HepG2 (cell line): Measurements from ENCODE around the gene NFIC. TPM values are rescaled to one million over a fixed set of nuclear protein-coding genes. Genes with fewer than 3 reads are reported as not detected.

ENCODE experiments used
- ATAC-seq: fragments of 200-7000 bp; cut with Tn5 transposase; 3 replicates; pipeline ENCODE4 v1.9.1; 2020; ENCODE audit warnings: mild to moderate bottlenecking, moderate library complexity
- BruUV-seq: library from RNA; stranded (reverse); fragments of 400-500 nt; replicated peaks from 2 replicates; lab custom pipeline; 2021; lab: Mats Ljungman, UMichigan
- CTCF ChIA-PET: fragments of 300-600 bp; formaldehyde crosslinking; extraction: SDS; loops from one replicate; lab custom pipeline; 2021; ENCODE audit warnings: low total read pairs, inconsistent platforms, low intra/inter-chr PET ratio; lab: Yijun Ruan, JAX
- POLR2A ChIA-PET: fragments of 350-600 bp; sonication (Branson Sonifier 250); formaldehyde crosslinking; loops from one replicate; lab custom pipeline; 2020; ENCODE audit warnings: antibody characterized with exemption, inconsistent platforms; lab: Yijun Ruan, JAX
- DNase-seq: peaks from one replicate; pipeline ENCODE4 v3.0.0-alpha.2; 2015; ENCODE audit warnings: low spot score
- FAIRE-seq: peaks from 3 replicates; lab custom pipeline; 2011; peaks lifted over from hg19 to GRCh38; lab: Jason Lieb, UNC
- H2AFZ ChIP-seq: one replicate; pipeline ENCODE4 v1.6.1; 2011; ENCODE audit warnings: low read length, inconsistent platforms
- H3K27ac ChIP-seq: fragments of 300-600 bp; 3 replicates; pipeline ENCODE4 v1.8.0; 2011; ENCODE audit warnings: mixed run types, mild to moderate bottlenecking, mixed read lengths, low read length, inconsistent platforms; ENCODE audit not compliant: insufficient read depth; ENCODE audit errors: extremely low read length
- H3K27me3 ChIP-seq, 2 experiments: fragments of 200-600 bp in 1 of 2; 2 replicates in 1 of 2; 3 replicates in 1 of 2; pipeline versions ENCODE4 v1.6.0 to v1.8.0; 2011; ENCODE audit warnings: low read length in 2 of 2, mild to moderate bottlenecking in 2 of 2, moderate library complexity in 2 of 2, inconsistent platforms in 1 of 2; ENCODE audit not compliant: insufficient read depth in 2 of 2, control insufficient read depth in 1 of 2
- H3K36me3 ChIP-seq, 2 experiments: fragments of 200-600 bp in 1 of 2; replicated peaks in 1 of 2; 2 replicates in 1 of 2; 3 replicates in 1 of 2; pipeline versions ENCODE4 v1.5.1 to v1.8.0; 2011; ENCODE audit warnings: low read length in 2 of 2, inconsistent platforms in 1 of 2; ENCODE audit not compliant: insufficient read depth in 2 of 2, control insufficient read depth in 1 of 2
- H3K4me1 ChIP-seq: 2 replicates; pipeline ENCODE4 v1.5.1; 2012; ENCODE audit warnings: low read length, inconsistent platforms; ENCODE audit not compliant: insufficient read depth
- H3K4me2 ChIP-seq: 2 replicates; pipeline ENCODE4 v1.6.0; 2011; ENCODE audit warnings: low read depth, low read length, inconsistent platforms
- H3K4me3 ChIP-seq, 3 experiments: fragments of 200-600 bp in 1 of 3; sonication (generic), shearing (Covaris generic) in 1 of 3; replicated peaks in 1 of 3; 2 replicates each; pipeline ENCODE4 v1.5.1; 2011 to 2016; ENCODE audit warnings: low read length in 3 of 3, inconsistent platforms in 2 of 3, low read depth in 2 of 3, mild to moderate bottlenecking in 2 of 3, control low read depth in 1 of 3, mixed read lengths in 1 of 3; ENCODE audit not compliant: insufficient read depth in 1 of 3
- H3K79me2 ChIP-seq: one replicate; pipeline ENCODE4 v1.6.1; 2011; ENCODE audit warnings: low read length, inconsistent platforms; ENCODE audit not compliant: insufficient read depth
- H3K9ac ChIP-seq: 2 replicates; pipeline ENCODE4 v1.6.0; 2011; ENCODE audit warnings: mild to moderate bottlenecking, low read depth, low read length, inconsistent platforms; ENCODE audit not compliant: insufficient read depth
- H3K9me3 ChIP-seq: 2 replicates; pipeline ENCODE4 v1.5.1; 2012; ENCODE audit warnings: mild to moderate bottlenecking, low read length
- H4K20me1 ChIP-seq: 2 replicates; pipeline ENCODE4 v1.6.0; 2011; ENCODE audit warnings: inconsistent platforms, mild to moderate bottlenecking, low read length, moderate library complexity; ENCODE audit not compliant: insufficient read depth
- CHCHD3 ChIP-seq: sonication (generic); formaldehyde crosslinking; IDR thresholded peaks from 2 replicates; pipeline ENCODE4 v1.8.0; 2022; ENCODE audit warnings: mild to moderate bottlenecking, missing genetic modification reagents, moderate library complexity
- DPF2 ChIP-seq: sonication (generic); formaldehyde crosslinking; IDR thresholded peaks from 2 replicates; pipeline ENCODE4 v1.4.0; 2020; ENCODE audit warnings: mild to moderate bottlenecking, low read depth, missing genetic modification reagents, borderline replicate concordance
- ERF ChIP-seq: IDR thresholded peaks from 2 replicates; pipeline ENCODE4 v1.6.1; 2018; ENCODE audit warnings: missing biosample characterization, missing genetic modification reagents
- MED1 ChIP-seq: sonication (generic); formaldehyde crosslinking; IDR thresholded peaks from 2 replicates; pipeline ENCODE4 v1.4.0; 2020; ENCODE audit warnings: missing genetic modification reagents
- NCOA2 ChIP-seq: sonication (generic); formaldehyde crosslinking; IDR thresholded peaks from 2 replicates; pipeline ENCODE4 v1.8.0; 2022; ENCODE audit warnings: inconsistent platforms
- PTBP1 ChIP-seq: fragments of 200-400 bp; formaldehyde crosslinking; IDR thresholded peaks from 2 replicates; pipeline ENCODE4 v1.6.1; 2018; ENCODE audit warnings: low read length, low read depth; ENCODE audit not compliant: poor library complexity, severe bottlenecking
- RNF219 ChIP-seq: sonication (generic); formaldehyde crosslinking; IDR thresholded peaks from 2 replicates; pipeline ENCODE4 v1.5.0; 2020; ENCODE audit warnings: mild to moderate bottlenecking, missing genetic modification reagents
- SAP130 ChIP-seq: IDR thresholded peaks from 2 replicates; pipeline ENCODE4 v1.6.1; 2016; ENCODE audit warnings: low read depth
- SOX13 ChIP-seq, 3 experiments: fragments of 450-650 bp in 1 of 3; sonication (generic) in 1 of 3; formaldehyde crosslinking in 1 of 3; IDR thresholded peaks in 2 of 3; conservative IDR thresholded peaks in 1 of 3; 2 replicates each; pipeline versions ENCODE4 v1.5.0 to v1.6.1; 2016 to 2020; ENCODE audit warnings: antibody characterized with exemption in 1 of 3, mild to moderate bottlenecking in 1 of 3, missing compliant biosample characterization in 1 of 3, missing genetic modification reagents in 1 of 3, moderate library complexity in 1 of 3
- SOX6 ChIP-seq, 2 experiments: fragments of 450-650 bp in 1 of 2; sonication (generic) in 1 of 2; formaldehyde crosslinking in 1 of 2; IDR thresholded peaks; 2 replicates each; pipeline versions ENCODE4 v1.4.0 to v1.6.1; 2017 to 2020; ENCODE audit warnings: antibody characterized with exemption in 1 of 2, mild to moderate bottlenecking in 1 of 2, missing genetic modification reagents in 1 of 2
- SP5 ChIP-seq: IDR thresholded peaks from 2 replicates; pipeline ENCODE4 v1.6.1; 2016; ENCODE audit warnings: low read depth, borderline replicate concordance
- SUZ12 ChIP-seq: fragments of 150-350 bp; IDR thresholded peaks from 2 replicates; pipeline ENCODE4 v1.6.1; 2014; ENCODE audit warnings: low read depth, low read length
- TCF7 ChIP-seq: sonication (generic); IDR thresholded peaks from 2 replicates; pipeline ENCODE4 v1.6.1; 2016; ENCODE audit warnings: antibody characterized with exemption, low read depth
- ZC3H4 ChIP-seq: sonication (generic); formaldehyde crosslinking; IDR thresholded peaks from 2 replicates; pipeline ENCODE4 v1.4.0; 2020; ENCODE audit warnings: missing genetic modification reagents, borderline replicate concordance
- ZNF264 ChIP-seq: sonication (generic); formaldehyde crosslinking; IDR thresholded peaks from 2 replicates; pipeline ENCODE4 v1.4.0; 2020; ENCODE audit warnings: missing genetic modification reagents
- ZNF564 ChIP-seq: sonication (generic); formaldehyde crosslinking; IDR thresholded peaks from 2 replicates; pipeline ENCODE4 v1.8.1; 2023; ENCODE audit warnings: mild to moderate bottlenecking, missing genetic modification reagents
- ZNF7 ChIP-seq: IDR thresholded peaks from 2 replicates; pipeline ENCODE4 v1.6.1; 2016; ENCODE audit warnings: missing biosample characterization, missing genetic modification reagents
- ZNF878 ChIP-seq: sonication (generic); formaldehyde crosslinking; IDR thresholded peaks from 2 replicates; pipeline ENCODE4 v1.8.1; 2023; ENCODE audit warnings: mild to moderate bottlenecking, missing genetic modification reagents, moderate library complexity
- WGBS: methylation state at CpG from one replicate; pipeline ENCODE4 v1.1.6; 2017; ENCODE audit warnings: low lambda C conversion rate; 5-methylcytosine and 5-hydroxymethylcytosine counted together
- in situ Hi-C: cut with HindIII; loops from 2 replicates; pipeline ENCODE4 v1.10.0; 2017; ENCODE audit warnings: low pct_unique_long_range_greater_than_20kb; ENCODE audit not compliant: extremely low pct_ligation_motif_present
- intact Hi-C: fragments of 100-400 bp; cut with micrococcal nuclease; formaldehyde crosslinking; loops from one replicate; pipeline ENCODE4 v1.10.0; 2022; ENCODE audit not compliant: unreplicated experiment
- polyA plus RNA-seq, 8 experiments: library from polyadenylated mRNA; depleted of rRNA in 3 of 8; stranded (reverse) in 7 of 8; unstranded in 1 of 8; fragments of >200 nt; fragmentation: Illumina TruSeq in 4 of 8; extraction: Trizol in 4 of 8; gene quantifications; 2 replicates each; pipeline versions ENCODE4 v1.2.1 to v1.2.3, GENCODE V29; 2011 to 2016; ENCODE audit warnings: low read depth in 4 of 8, missing spikeins in 1 of 8, mixed read lengths in 1 of 8; ENCODE audit not compliant: insufficient read depth in 1 of 8
- total RNA-seq, 5 experiments: library from RNA; depleted of rRNA; stranded (reverse); fragments of >200 nt; fragmentation: Illumina TruSeq; extraction: Trizol; gene quantifications; 2 replicates each; pipeline ENCODE4 v1.2.3, GENCODE V29; 2016; ENCODE audit warnings: low read depth in 1 of 5
- TF ChIP-seq, protein P1 (sequence below): sonication (generic); formaldehyde crosslinking; conservative IDR thresholded peaks from 2 replicates; pipeline ENCODE4 v1.4.0; 2020; ENCODE audit warnings: mild to moderate bottlenecking, missing genetic modification reagents, moderate library complexity

Gene NFIC
- total and polyA plus RNA-seq, 2 of the 13 experiments (the other 11 are each of a cell fraction or from before 2014, with no cell fraction given) = 1.3 to 2.5 TPM

DNA sequence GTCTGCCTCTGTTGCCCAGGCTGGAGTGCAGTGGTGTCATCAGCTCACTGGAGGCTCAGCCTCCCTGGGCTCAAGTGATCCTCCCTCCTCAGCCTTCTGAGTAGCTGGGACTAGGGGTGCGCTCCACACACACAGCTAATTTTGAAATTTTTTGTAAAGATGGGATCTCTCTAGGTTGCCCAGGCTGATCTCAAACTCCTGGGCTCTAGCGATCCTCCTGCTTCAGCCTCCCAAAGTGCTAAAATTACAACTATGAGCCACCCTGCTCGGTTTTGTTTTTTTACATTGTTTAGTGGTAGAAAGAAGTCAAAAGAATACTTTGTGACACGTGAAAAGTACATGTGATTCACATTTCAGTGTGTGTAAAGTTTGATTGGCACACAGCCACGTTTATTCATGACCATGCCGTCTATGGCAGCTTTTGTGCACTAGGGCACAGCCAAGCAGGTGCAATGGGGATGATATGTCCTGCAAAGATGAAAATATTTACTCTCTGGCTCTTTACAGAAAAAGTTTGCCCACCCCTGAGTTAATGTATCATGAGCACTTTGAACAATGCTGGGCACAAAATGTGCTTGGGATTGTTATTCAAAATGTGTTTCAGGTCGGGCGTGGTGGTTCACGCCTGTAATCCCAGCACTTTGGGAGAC lies 16.2 kb upstream of the NFIC start:
- no peak overlapping the region for H3K4me3 ChIP-seq
- H3K27ac ChIP-seq = no peak overlapping the region
- H3K79me2 ChIP-seq = no peaks in the 10 kb centered on the region
- in situ Hi-C loops = no loop called here
- H3K4me2 ChIP-seq = peak overlapping the region; percentile 39
- no peak overlapping the region for H2AFZ ChIP-seq
- intact Hi-C loops = no loop called here
- FAIRE-seq (no peak), ATAC-seq (no peak; the same call in 2 of the 3 replicates), DNase-seq (peak; percentile 42)
- ChIA-PET POLR2A (interaction anchor here (0.7 kb wide), 1 partner anchor 13 kb away, joined by 3 read pairs; no protein-coding TSS in a partner anchor), CTCF (no interaction called here)
- BruUV-seq = no TSS peak
- 12% methylated on average over 9 of the region's 9 CpGs for WGBS
- no peaks in the 10 kb centered on the region for H3K9me3 ChIP-seq
- peaks cover 1 to 8% of the 10 kb centered on the region in 2 experiments; a peak in 3 of 5 replicates for H3K27me3 ChIP-seq
- no peaks in the 10 kb centered on the region for H3K36me3 ChIP-seq
- H4K20me1 ChIP-seq = no peaks in the 10 kb centered on the region
- H3K4me1 ChIP-seq = peaks cover 59% of the 10 kb centered on the region
- no peak overlapping the region for H3K9ac ChIP-seq
- TF ChIP-seq ZNF7 (CRISPR knock-in tag) = no peak
- TF ChIP-seq SOX13 (IDR thresholded peaks at IDR 0.05) = peak; percentile 43; the same call in 1 of the 2 replicates
- TF ChIP-seq SOX13 (CRISPR knock-in tag; conservative IDR thresholded peaks at IDR 0.05 in 1 of 2, IDR thresholded peaks at IDR 0.05 in 1 of 2) = peak in 1 of 2 experiments; percentile 95; a peak in 2 of 4 replicates
- 0 out of 2 replicates have a peak, but pooled peaks have one; percentile 19 for TF ChIP-seq ERF
- no peak for TF ChIP-seq RNF219
- TF ChIP-seq SP5 = no peak
- TF ChIP-seq MED1 = peak; percentile 51; the same call in 1 of the 2 replicates
- no peak for TF ChIP-seq TCF7
- TF ChIP-seq ZNF564 = no peak; the same call in 1 of the 2 replicates
- TF ChIP-seq SAP130 (CRISPR knock-in tag) = peak; percentile 43; the same call in 1 of the 2 replicates
- TF ChIP-seq ZNF878 (CRISPR knock-in tag) = 0 out of 2 replicates have a peak, but pooled peaks have one; percentile 34
- TF ChIP-seq PTBP1 = no peak
- TF ChIP-seq SUZ12 = no peak
- TF ChIP-seq NCOA2 (CRISPR knock-in tag) = peak; percentile 12; the same call in 1 of the 2 replicates
- TF ChIP-seq CHCHD3 (CRISPR knock-in tag) = no peak
- TF ChIP-seq ZC3H4 (CRISPR knock-in tag) = no peak
- TF ChIP-seq SOX6 (IDR thresholded peaks at IDR 0.05) = no peak
- peak; percentile 92 for TF ChIP-seq SOX6 (CRISPR knock-in tag; IDR thresholded peaks at IDR 0.05)
- TF ChIP-seq, protein P1, sequence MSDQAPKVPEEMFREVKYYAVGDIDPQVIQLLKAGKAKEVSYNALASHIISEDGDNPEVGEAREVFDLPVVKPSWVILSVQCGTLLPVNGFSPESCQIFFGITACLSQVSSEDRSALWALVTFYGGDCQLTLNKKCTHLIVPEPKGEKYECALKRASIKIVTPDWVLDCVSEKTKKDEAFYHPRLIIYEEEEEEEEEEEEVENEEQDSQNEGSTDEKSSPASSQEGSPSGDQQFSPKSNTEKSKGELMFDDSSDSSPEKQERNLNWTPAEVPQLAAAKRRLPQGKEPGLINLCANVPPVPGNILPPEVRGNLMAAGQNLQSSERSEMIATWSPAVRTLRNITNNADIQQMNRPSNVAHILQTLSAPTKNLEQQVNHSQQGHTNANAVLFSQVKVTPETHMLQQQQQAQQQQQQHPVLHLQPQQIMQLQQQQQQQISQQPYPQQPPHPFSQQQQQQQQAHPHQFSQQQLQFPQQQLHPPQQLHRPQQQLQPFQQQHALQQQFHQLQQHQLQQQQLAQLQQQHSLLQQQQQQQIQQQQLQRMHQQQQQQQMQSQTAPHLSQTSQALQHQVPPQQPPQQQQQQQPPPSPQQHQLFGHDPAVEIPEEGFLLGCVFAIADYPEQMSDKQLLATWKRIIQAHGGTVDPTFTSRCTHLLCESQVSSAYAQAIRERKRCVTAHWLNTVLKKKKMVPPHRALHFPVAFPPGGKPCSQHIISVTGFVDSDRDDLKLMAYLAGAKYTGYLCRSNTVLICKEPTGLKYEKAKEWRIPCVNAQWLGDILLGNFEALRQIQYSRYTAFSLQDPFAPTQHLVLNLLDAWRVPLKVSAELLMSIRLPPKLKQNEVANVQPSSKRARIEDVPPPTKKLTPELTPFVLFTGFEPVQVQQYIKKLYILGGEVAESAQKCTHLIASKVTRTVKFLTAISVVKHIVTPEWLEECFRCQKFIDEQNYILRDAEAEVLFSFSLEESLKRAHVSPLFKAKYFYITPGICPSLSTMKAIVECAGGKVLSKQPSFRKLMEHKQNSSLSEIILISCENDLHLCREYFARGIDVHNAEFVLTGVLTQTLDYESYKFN (CRISPR knock-in tag) = 0 out of 2 replicates have a peak, but pooled peaks have one; percentile 25
- TF ChIP-seq ZNF264 = no peak
- no peak for TF ChIP-seq DPF2
